Activated CD8-positive, alpha-beta memory T cell treated with anti-CD3 and anti-CD28 coated beads for 24 hours (primary cell): ENCODE measurements around the gene CYP3A4.
"Not testable (repeated sequence)": the region's sequence is repeated elsewhere in the genome, so short reads cannot be mapped to it uniquely, and the experiment has no call there.

Experiments used
- DNase-seq: peaks from one replicate; pipeline ENCODE4 v3.0.0-alpha.2; 2020

The CYP3A4 gene

GRCh38 chr7:99791667-99792369 lies 7.8 kb upstream of the CYP3A4 start:
- DNase-seq: no peak

- no peak for DNase-seq
These were observed 7.0 kb upstream of the CYP3A4 start for GRCh38 chr7:99791021-99791420.

GRCh38 chr7:99790407-99790806 lies 6.4 kb upstream of the CYP3A4 start:
- DNase-seq: no peak

- no peak for DNase-seq
These were observed 5.6 kb upstream of the CYP3A4 start for GRCh38 chr7:99789441-99790070.

GRCh38 chr7:99788554-99788953 lies 4.6 kb upstream of the CYP3A4 start:
- DNase-seq: no peak

GRCh38 chr7:99786726-99787335 lies 2.8 kb upstream of the CYP3A4 start:
- DNase-seq: no peak

GRCh38 chr7:99785654-99786053 lies 1.7 kb upstream of the CYP3A4 start:
- not testable (repeated sequence) for DNase-seq

- no peak for DNase-seq
These were observed 1.7 kb downstream of the CYP3A4 start for GRCh38 chr7:99782012-99782953.

GRCh38 chr7:99780588-99780987 lies 3.4 kb downstream of the CYP3A4 start:
- no peak for DNase-seq

- no peak for DNase-seq
These were observed 4.0 kb downstream of the CYP3A4 start for GRCh38 chr7:99779949-99780348.

GRCh38 chr7:99778880-99779279 lies 5.1 kb downstream of the CYP3A4 start:
- DNase-seq: no peak

- DNase-seq: not testable (repeated sequence)
These were observed 10.6 kb downstream of the CYP3A4 start for GRCh38 chr7:99773395-99773794.

- DNase-seq: no peak
These were observed 11.4 kb downstream of the CYP3A4 start for GRCh38 chr7:99772565-99772964.

GRCh38 chr7:99769494-99769893 lies 14.5 kb downstream of the CYP3A4 start:
- not testable (repeated sequence) for DNase-seq

GRCh38 chr7:99768471-99768870 lies 15.5 kb downstream of the CYP3A4 start:
- no peak for DNase-seq

- DNase-seq: no peak
These were observed 16.3 kb downstream of the CYP3A4 start for GRCh38 chr7:99767662-99768061.

GRCh38 chr7:99766484-99767099 lies 17.4 kb downstream of the CYP3A4 start:
- no peak for DNase-seq

- DNase-seq: no peak
These were observed 19.5 kb downstream of the CYP3A4 start for GRCh38 chr7:99764478-99764877.

GRCh38 chr7:99762680-99763327 lies 21.2 kb downstream of the CYP3A4 start:
- DNase-seq: no peak

GRCh38 chr7:99755085-99755484 lies 28.9 kb downstream of the CYP3A4 start:
- no peak for DNase-seq

GRCh38 chr7:99752356-99752755 lies 31.6 kb downstream of the CYP3A4 start:
- no peak for DNase-seq
